DND-41 (cell line): ENCODE measurements around the gene SLC37A2.

Experiments
- EZH2 ChIP-seq: IDR thresholded peaks from 3 replicates; pipeline ENCODE4 v1.6.1; 2012; ENCODE audit warnings: borderline replicate concordance, low read depth, mild to moderate bottlenecking, moderate library complexity, low read length, inconsistent platforms; ENCODE audit not compliant: severe bottlenecking
- TF ChIP-seq, protein P1 (sequence below): IDR thresholded peaks from 2 replicates; pipeline ENCODE4 v1.5.1; 2012; ENCODE audit warnings: borderline replicate concordance, low read length, moderate library complexity, mild to moderate bottlenecking; ENCODE audit not compliant: poor library complexity, severe bottlenecking; ENCODE audit errors: extremely low read depth

DNA sequence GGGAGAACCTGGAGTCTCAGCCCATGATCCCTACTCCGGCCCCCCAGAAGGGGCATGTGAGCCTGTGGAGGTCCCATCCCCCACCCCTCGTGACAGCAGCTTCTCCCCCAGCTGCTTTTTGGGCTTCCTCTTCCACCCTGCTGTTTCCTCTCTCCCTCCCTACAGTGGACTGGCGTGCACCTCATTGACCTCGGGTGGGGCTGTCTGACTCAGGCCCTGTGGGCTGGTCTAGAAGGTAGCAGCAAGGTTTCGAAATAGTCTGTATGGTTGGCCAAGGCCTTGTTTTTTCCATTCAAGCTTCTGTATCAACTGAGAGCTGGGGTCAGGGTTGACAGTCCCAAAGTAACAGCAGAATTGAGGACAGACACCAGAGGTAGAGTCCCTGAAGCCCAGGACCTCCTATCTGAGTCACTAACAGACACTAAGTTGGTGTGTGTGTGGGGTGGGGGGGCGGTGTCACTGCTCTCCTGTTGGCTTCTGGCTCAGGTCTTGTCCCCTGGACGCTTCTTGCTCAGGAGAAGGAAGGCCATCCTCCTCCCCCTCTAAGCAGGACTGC, 7.7 kb downstream of the SLC37A2 start:
- TF ChIP-seq, protein P1, sequence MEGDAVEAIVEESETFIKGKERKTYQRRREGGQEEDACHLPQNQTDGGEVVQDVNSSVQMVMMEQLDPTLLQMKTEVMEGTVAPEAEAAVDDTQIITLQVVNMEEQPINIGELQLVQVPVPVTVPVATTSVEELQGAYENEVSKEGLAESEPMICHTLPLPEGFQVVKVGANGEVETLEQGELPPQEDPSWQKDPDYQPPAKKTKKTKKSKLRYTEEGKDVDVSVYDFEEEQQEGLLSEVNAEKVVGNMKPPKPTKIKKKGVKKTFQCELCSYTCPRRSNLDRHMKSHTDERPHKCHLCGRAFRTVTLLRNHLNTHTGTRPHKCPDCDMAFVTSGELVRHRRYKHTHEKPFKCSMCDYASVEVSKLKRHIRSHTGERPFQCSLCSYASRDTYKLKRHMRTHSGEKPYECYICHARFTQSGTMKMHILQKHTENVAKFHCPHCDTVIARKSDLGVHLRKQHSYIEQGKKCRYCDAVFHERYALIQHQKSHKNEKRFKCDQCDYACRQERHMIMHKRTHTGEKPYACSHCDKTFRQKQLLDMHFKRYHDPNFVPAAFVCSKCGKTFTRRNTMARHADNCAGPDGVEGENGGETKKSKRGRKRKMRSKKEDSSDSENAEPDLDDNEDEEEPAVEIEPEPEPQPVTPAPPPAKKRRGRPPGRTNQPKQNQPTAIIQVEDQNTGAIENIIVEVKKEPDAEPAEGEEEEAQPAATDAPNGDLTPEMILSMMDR, result no peak
- no peak for TF ChIP-seq EZH2
